BE2C (cell line): ENCODE data around the gene TMEM182.

Experiments used
- DNase-seq: peaks from one replicate; pipeline ENCODE4 v3.0.0-alpha.2; 2020
- H3K27me3 ChIP-seq: fragments of 250-450 bp; sonication (Bioruptor Pico); 2 replicates; pipeline ENCODE4 v1.5.1; 2020; ENCODE audit warnings: mild to moderate bottlenecking
- H3K36me3 ChIP-seq: fragments of 250-450 bp; sonication (Bioruptor Pico); 2 replicates; pipeline ENCODE4 v1.5.1; 2020; ENCODE audit warnings: mild to moderate bottlenecking
- H3K4me1 ChIP-seq: fragments of 250-450 bp; sonication (Bioruptor Pico); 2 replicates; pipeline ENCODE4 v1.5.1; 2020
- H3K4me3 ChIP-seq: 2 replicates; pipeline ENCODE4 v1.5.1; 2011; ENCODE audit warnings: low read depth, low read length
- H3K9me3 ChIP-seq: fragments of 250-450 bp; sonication (Bioruptor Pico); 2 replicates; pipeline ENCODE4 v1.5.1; 2020
- TF ChIP-seq, protein P1 (sequence below): IDR thresholded peaks from 2 replicates; pipeline ENCODE4 v1.5.1; 2012; ENCODE audit warnings: mild to moderate bottlenecking, low read depth, low read length

The TMEM182 gene

DNA sequence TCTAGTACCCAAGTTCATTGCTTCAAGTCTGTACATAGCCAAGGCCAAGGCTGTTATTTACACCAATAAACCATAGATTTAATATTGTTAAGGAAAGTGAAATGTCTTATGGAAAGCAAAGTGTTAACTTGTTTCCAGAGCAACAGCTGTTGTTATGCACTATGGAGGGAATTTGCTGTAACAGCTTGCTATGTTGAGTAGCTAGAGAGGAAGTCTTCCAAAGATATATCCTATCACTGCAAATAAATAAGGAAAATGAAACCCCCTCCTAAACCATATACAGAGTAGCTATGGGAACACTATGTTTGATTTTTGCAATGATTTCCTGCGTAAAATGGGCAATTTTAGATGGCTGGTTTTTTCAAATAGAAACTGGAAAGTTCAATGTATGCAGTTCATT lies 21.1 kb downstream of the TMEM182 start:
- Histone ChIP-seq H3K4me1 (no peaks in the 10 kb centered on the region), H3K4me3 (no peak overlapping the region), H3K27me3 (no peaks in the 10 kb centered on the region), H3K36me3 (no peaks in the 10 kb centered on the region), H3K9me3 (no peaks in the 10 kb centered on the region)
- TF ChIP-seq, protein P1, sequence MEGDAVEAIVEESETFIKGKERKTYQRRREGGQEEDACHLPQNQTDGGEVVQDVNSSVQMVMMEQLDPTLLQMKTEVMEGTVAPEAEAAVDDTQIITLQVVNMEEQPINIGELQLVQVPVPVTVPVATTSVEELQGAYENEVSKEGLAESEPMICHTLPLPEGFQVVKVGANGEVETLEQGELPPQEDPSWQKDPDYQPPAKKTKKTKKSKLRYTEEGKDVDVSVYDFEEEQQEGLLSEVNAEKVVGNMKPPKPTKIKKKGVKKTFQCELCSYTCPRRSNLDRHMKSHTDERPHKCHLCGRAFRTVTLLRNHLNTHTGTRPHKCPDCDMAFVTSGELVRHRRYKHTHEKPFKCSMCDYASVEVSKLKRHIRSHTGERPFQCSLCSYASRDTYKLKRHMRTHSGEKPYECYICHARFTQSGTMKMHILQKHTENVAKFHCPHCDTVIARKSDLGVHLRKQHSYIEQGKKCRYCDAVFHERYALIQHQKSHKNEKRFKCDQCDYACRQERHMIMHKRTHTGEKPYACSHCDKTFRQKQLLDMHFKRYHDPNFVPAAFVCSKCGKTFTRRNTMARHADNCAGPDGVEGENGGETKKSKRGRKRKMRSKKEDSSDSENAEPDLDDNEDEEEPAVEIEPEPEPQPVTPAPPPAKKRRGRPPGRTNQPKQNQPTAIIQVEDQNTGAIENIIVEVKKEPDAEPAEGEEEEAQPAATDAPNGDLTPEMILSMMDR: no peak
- DNase-seq: no peak

DNA sequence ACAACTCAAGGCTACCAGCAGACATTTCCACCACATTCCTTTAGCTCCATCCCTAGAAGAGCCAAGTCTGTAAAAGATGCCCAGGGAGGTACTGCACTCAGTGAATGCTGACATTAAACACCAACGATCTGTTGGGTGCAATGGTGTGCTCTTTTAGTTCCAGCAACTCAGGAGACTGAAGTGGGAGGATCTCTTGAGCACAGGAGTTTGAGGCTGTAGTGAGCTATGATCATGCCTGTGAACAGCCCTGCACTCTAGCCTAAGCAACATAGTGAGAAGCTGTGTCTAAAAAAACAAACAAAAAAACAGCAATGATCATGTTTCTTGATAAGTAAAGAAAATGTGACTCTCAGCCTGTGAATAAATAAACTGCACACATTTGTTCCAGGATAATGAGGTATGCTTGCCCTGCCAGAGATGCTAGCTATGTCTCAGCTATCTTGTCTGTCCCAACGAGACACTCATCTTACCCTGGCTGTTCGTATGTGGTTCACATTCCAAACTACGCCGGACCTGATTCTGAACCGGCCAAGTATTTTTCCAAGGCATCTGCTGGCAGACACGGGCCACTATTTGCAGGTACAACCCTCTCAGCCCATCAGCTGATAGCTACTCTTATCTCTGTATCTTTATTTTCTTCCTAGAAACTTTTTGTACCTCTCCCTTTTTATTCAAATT lies 21.8 kb downstream of the TMEM182 start:
- no peaks in the 10 kb centered on the region for H3K36me3 ChIP-seq
- TF ChIP-seq, protein P1: no peak
- DNase-seq: no peak
- no peaks in the 10 kb centered on the region for H3K9me3 ChIP-seq
- no peaks in the 10 kb centered on the region for H3K4me1 ChIP-seq
- H3K27me3 ChIP-seq: no peaks in the 10 kb centered on the region
- H3K4me3 ChIP-seq: no peak overlapping the region

DNA sequence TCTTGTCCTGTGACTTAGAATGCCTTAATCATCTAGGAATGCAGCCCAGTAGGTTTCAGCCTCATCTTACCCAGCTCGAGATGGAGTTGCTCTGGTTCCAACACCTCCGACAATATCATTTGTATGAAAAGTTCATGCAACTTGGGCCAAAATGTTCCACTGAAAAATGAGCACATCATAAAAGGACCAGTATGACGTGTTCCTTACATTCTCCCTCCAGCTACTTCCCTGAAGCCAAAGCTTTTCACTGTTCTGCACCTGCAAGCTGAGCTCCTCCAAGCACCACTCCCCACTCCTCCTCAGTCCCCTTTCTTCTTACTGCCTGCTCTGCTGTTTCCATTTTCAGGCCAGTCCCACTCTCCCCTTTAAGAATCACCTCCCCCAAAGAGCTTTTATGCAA lies 23.1 kb downstream of the TMEM182 start:
- no peaks in the 10 kb centered on the region for H3K9me3 ChIP-seq
- no peak overlapping the region for H3K4me3 ChIP-seq
- TF ChIP-seq, protein P1: no peak
- H3K4me1 ChIP-seq: no peaks in the 10 kb centered on the region
- H3K36me3 ChIP-seq: no peaks in the 10 kb centered on the region
- DNase-seq: no peak
- H3K27me3 ChIP-seq: no peaks in the 10 kb centered on the region

DNA sequence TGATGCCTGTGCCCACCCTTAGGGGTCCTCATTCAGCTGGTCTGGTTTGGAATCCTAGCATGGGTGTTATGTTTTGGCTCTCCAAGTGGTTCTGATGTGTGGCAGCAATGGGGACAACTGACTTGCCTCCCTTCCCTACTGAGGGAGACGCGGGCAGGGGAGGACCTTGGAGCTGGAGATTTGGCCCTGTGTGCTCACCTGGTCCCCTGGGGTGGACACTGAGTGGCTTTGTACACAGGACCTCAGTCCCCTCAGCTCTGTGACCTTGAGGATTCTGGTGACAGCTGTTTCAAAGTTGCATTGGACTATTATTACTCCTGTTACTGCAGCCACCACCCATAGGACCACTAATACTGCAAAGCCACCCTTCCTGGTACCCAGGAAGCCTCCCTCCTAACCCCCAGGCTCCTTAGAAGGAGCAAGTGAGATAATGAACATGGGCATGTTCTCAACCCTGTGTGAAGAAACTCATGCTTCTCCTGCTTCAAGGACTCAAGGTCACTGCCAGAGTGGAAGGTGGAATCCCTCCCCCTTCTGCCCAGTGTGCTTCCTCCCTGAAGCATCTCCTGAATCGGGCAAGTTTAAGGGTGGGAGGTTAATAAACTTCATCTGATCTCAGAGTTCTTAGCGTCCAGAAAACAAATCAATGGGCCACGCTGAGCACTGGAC lies 26.5 kb downstream of the TMEM182 start:
- Histone ChIP-seq H3K36me3 (no peaks in the 10 kb centered on the region), H3K4me1 (no peaks in the 10 kb centered on the region), H3K27me3 (no peaks in the 10 kb centered on the region), H3K9me3 (no peaks in the 10 kb centered on the region), H3K4me3 (no peak overlapping the region)
- TF ChIP-seq, protein P1: no peak
- no peak for DNase-seq

DNA sequence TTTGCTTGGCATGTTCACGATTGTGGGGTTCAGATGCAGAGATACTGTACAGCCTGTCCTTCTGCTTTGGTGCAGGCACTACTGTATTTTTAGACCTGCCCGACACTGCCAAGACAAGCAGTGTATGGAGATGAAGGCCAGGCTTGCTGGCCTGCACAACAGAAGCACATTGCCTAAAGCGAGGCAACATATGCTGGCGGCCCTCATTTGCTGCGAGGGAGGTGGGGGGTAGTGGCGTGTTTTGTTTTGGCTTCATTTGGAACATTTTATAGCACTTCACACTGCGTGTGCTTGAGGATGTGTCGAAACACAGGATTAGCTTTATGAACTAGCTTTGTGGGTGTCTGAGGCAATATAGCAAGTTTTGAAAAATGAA lies 27.0 kb downstream of the TMEM182 start:
- Histone ChIP-seq H3K4me3 (no peak overlapping the region), H3K4me1 (no peaks in the 10 kb centered on the region), H3K9me3 (no peaks in the 10 kb centered on the region), H3K27me3 (no peaks in the 10 kb centered on the region), H3K36me3 (no peaks in the 10 kb centered on the region)
- TF ChIP-seq, protein P1: no peak
- no peak for DNase-seq

DNA sequence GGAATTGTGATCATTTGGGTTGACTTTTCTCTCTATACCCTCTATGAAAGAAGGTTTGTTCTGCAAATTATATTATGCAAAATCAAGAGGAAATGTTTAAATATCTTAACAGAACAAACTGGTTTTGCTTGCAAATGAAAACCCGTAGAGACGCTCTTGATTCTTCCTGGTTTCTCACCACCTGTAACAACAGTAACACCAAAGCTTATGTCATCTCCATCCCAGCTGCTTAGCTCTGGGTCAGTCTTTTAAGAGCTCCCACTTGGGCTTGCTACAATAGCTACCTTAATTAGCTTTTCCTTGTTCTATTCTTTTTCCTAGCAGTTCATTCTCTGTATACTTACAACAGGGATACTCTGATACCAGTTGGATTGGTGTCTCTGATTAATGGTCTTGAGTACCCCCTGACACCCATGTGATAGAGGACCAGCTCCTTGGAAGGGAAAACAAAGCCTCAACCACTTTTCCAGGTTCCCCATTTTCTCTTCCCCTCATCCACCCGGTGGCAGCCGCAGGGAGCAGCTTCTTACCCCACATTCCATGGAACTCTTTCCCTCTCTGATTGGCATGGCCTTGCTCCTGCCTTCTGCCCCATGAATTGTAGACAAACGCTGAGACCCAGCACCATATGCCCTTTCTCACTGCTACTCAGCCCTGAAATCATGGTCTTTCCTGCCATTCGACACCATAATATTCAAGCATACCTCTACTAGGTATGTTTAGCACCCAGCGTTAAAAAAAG lies 27.7 kb downstream of the TMEM182 start:
- Histone ChIP-seq H3K9me3 (no peaks in the 10 kb centered on the region), H3K4me1 (no peaks in the 10 kb centered on the region), H3K36me3 (no peaks in the 10 kb centered on the region), H3K27me3 (no peaks in the 10 kb centered on the region), H3K4me3 (no peak overlapping the region)
- TF ChIP-seq, protein P1: no peak
- DNase-seq: no peak
